SU-DHL-6 (cell line): ENCODE data around the gene METTL13.

Source experiments
- EZH2phosphoT487 ChIP-seq: fragments of 200-600 bp; sonication (generic), shearing (Covaris generic); conservative IDR thresholded peaks from 2 replicates; pipeline ENCODE4 v1.6.1; 2018; ENCODE audit warnings: mild to moderate bottlenecking, antibody characterized with exemption, low read length, moderate library complexity, mixed read lengths
- TF ChIP-seq, protein P1 (sequence below): fragments of 200-600 bp; sonication (generic); IDR thresholded peaks from one replicate; pipeline ENCODE4 v1.5.1; 2017; ENCODE audit warnings: antibody characterized with exemption, mild to moderate bottlenecking, low read length, moderate library complexity; ENCODE audit not compliant: insufficient read depth, poor library complexity, severe bottlenecking

DNA sequence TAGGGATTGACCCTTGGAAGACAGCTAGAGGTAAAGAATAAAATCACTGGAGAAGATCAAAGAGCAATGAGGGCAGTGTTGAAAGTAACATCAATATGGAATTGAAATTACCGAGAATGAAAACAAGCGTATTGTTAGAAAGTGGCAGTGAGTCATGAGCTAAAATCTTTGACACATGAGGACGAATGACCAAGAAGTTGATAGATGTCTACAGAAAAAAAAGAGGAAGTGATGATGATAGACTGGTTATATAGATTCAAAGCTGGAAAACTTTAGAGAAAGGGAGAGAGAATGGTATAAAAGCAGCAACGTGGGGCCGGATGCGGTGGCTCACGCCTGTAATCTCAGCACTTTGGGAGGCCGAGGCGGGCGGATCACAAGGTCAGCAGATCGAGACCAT, 47.3 kb downstream of the METTL13 start:
- TF ChIP-seq, protein P1, sequence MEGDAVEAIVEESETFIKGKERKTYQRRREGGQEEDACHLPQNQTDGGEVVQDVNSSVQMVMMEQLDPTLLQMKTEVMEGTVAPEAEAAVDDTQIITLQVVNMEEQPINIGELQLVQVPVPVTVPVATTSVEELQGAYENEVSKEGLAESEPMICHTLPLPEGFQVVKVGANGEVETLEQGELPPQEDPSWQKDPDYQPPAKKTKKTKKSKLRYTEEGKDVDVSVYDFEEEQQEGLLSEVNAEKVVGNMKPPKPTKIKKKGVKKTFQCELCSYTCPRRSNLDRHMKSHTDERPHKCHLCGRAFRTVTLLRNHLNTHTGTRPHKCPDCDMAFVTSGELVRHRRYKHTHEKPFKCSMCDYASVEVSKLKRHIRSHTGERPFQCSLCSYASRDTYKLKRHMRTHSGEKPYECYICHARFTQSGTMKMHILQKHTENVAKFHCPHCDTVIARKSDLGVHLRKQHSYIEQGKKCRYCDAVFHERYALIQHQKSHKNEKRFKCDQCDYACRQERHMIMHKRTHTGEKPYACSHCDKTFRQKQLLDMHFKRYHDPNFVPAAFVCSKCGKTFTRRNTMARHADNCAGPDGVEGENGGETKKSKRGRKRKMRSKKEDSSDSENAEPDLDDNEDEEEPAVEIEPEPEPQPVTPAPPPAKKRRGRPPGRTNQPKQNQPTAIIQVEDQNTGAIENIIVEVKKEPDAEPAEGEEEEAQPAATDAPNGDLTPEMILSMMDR: no peak
- no peak for TF ChIP-seq EZH2phosphoT487
